Sigmoid colon (tissue), 7 donors: ENCODE results near the gene SIPA1L3. TPM values are rescaled to one million over a fixed set of nuclear protein-coding genes. Genes with fewer than 3 reads are reported as not detected.
"Not testable (repeated sequence)": the region's sequence is repeated elsewhere in the genome, so short reads cannot be mapped to it uniquely, and the experiment has no call there.

Experiments used
- DNase-seq: peaks from one replicate; pipeline ENCODE4 v3.0.0-alpha.2; 2019
- H3K27ac ChIP-seq, 4 donors: fragments of 200-600 bp; sonication (generic); one replicate each; pipeline ENCODE4 v1.5.1; 2016 to 2019; ENCODE audit warnings: mild to moderate bottlenecking in 1 of 4
- H3K27me3 ChIP-seq, 3 donors: fragments of 200-600 bp; sonication (generic); one replicate each; pipeline ENCODE4 v1.5.1; 2019; ENCODE audit warnings: mild to moderate bottlenecking in 1 of 3
- H3K36me3 ChIP-seq, 4 donors: fragments of 200-600 bp; sonication (generic); one replicate each; pipeline ENCODE4 v1.5.1; 2016 to 2019
- H3K4me1 ChIP-seq, 4 donors: fragments of 200-600 bp; sonication (generic); one replicate each; pipeline ENCODE4 v1.5.1; 2017 to 2019
- H3K4me3 ChIP-seq, 4 donors: fragments of 200-600 bp; sonication (generic); one replicate each; pipeline ENCODE4 v1.5.1; 2017 to 2019; ENCODE audit warnings: mild to moderate bottlenecking in 2 of 4, moderate library complexity in 1 of 4
- H3K9me3 ChIP-seq, 4 donors: fragments of 200-600 bp in 3 of 4; sonication (generic) in 3 of 4; one replicate each; pipeline versions ENCODE4 v1.5.1 to v1.6.1; 2013 to 2019
- CTCF ChIP-seq, 4 experiments: fragments of 450-650 bp in 3 of 4; fragments of 200-600 bp in 1 of 4; IDR thresholded peaks; one replicate each; pipeline ENCODE4 v1.5.1; 2016 to 2019; ENCODE audit warnings: antibody characterized with exemption in 4 of 4, mild to moderate bottlenecking in 3 of 4, moderate library complexity in 2 of 4
- EP300 ChIP-seq, 4 donors: sonication (generic); formaldehyde crosslinking; IDR thresholded peaks; one replicate each; pipeline ENCODE4 v1.6.1; 2017; ENCODE audit warnings: antibody characterized with exemption in 4 of 4
- POLR2A ChIP-seq, 2 donors: fragments of 450-650 bp; IDR thresholded peaks; one replicate each; pipeline ENCODE4 v1.6.1; 2016; ENCODE audit warnings: antibody characterized with exemption in 2 of 2, mild to moderate bottlenecking in 2 of 2, moderate library complexity in 2 of 2
- POLR2AphosphoS5 ChIP-seq, 4 donors: sonication (generic); formaldehyde crosslinking; IDR thresholded peaks; one replicate each; pipeline ENCODE4 v1.6.1; 2017; ENCODE audit warnings: antibody characterized with exemption in 4 of 4
- WGBS, 2 donors: extraction: QIAGEN DNeasy Blood & Tissue Kit; methylation state at CpG; one replicate each; pipeline ENCODE4 v1.1.7; 2013; 5-methylcytosine and 5-hydroxymethylcytosine counted together
- intact Hi-C: fragments of 100-400 bp; cut with DNase I; formaldehyde crosslinking; loops from one replicate; pipeline ENCODE4 v1.15.1; 2023
- polyA plus RNA-seq, 3 donors: library from polyadenylated mRNA; stranded (reverse); fragments of 200-250 nt; gene quantifications; one replicate each; pipeline ENCODE4 v1.2.3, GENCODE V29; 2013
- total RNA-seq, 4 donors: library from RNA; depleted of rRNA; stranded (reverse); fragments of >200 nt; gene quantifications; one replicate each; pipeline ENCODE4 v1.1.0, GENCODE V29; 2016
- donor health status: healthy with polysubstance abuse.
- donor health status: Bipolar disorder and iron deficiency.
- donor health status: healthy.

The SIPA1L3 gene
- total and polyA plus RNA-seq, 7 donors, result 7.7 to 47.9 (median 9.9) TPM

DNA sequence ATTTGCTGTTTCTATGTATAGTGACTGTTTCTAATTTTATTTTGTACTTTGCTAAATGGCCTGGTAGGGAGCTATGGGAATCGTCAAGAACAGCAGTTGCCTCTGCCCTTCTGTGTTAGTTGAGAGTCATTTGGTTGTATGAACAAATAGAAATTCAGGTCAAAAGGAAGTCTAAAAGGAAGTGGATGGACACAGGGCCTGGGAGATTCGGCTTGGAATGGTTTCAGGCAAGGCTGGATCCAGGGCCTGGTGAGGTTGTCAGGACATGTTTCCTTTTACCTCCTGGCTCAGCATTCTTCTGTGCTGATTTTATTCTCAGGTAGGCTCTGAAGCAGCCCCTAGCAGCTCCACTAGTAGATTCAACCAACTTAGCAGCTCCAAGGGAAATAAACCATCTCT lies 118.9 kb downstream of the SIPA1L3 start:
- H3K27ac ChIP-seq, result no peak overlapping the region
- intact Hi-C loops, result no loop called here
- H3K4me3 ChIP-seq, result no peak overlapping the region
- no peak for DNase-seq
- no peaks in the 10 kb centered on the region for H3K27me3 ChIP-seq
- 72 to 85% methylated on average over 2 of the region's 2 CpGs for WGBS, 2 donors
- peaks cover 0 to 5% (median 0%) of the 10 kb centered on the region in 4 donors for H3K4me1 ChIP-seq
- H3K9me3 ChIP-seq, result no peaks in the 10 kb centered on the region
- TF ChIP-seq POLR2A (IDR thresholded peaks at IDR 0.05) (no peak), CTCF (IDR thresholded peaks at IDR 0.05) (no peak), POLR2AphosphoS5 (IDR thresholded peaks at IDR 0.05) (no peak), EP300 (IDR thresholded peaks at IDR 0.05) (no peak)
- peaks cover 0 to 6% (median 0%) of the 10 kb centered on the region in 4 donors for H3K36me3 ChIP-seq

DNA sequence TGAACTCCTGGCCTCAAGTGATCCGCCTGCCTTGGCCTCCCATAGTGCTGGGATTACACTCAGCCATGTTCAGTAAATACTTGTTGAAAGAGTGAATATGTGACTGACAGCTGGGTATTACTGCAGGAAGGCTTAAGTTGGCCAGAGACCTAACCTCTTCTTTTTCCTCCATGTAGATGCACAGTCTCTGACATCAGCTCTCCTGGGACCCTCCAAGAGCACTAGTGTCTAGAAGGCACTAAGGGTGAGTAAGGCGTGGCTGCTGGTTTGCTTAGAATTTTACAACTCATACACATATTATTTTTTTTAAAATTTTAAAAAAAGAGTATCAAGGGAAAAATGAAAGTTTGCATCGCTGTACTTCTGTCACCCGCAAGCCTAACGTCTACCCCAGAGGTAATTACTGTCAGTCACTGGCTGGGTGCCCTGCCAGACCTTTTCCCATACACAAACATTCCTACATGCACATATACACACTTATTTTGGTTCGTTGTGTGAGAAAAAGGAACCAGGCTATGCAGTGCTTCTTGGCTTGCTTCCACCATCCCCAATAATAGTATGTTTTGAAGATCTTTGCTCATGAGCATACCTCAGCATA lies 122.0 kb downstream of the SIPA1L3 start:
- H3K27ac ChIP-seq, result no peak overlapping the region
- no peak overlapping the region for H3K4me3 ChIP-seq
- DNase-seq, result no peak
- no peaks in the 10 kb centered on the region for H3K27me3 ChIP-seq
- intact Hi-C loops, result no loop called here
- H3K4me1 ChIP-seq, result no peaks in the 10 kb centered on the region
- TF ChIP-seq POLR2A (IDR thresholded peaks at IDR 0.05) (no peak), EP300 (IDR thresholded peaks at IDR 0.05) (no peak), CTCF (IDR thresholded peaks at IDR 0.05) (no peak)
- H3K9me3 ChIP-seq, result no peaks in the 10 kb centered on the region
- H3K36me3 ChIP-seq, result peaks cover 0 to 12% (median 0%) of the 10 kb centered on the region in 4 donors
- 62 to 81% methylated on average over 6 of the region's 6 CpGs for WGBS, 2 donors

DNA sequence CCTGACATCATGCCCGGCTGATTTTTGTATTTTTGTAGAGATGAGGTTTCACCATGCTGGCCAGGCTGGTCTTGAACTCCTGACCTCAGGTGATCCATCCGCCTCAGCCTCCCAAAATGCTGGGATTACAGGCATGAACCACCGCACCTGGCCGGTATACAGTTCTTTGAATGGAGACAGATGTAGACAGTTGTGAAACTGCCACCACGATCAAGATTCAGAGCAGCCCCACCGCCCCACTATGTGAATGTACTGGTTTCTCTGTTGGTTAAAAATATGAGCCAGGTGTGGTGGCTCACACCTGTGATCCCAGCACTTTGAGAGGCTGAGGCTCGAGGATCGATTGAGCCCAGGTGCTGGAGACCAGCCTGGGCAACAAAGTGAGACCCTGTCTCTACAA lies 123.0 kb downstream of the SIPA1L3 start:
- 97% methylated on average over 8 of the region's 8 CpGs for WGBS, 2 donors
- H3K27me3 ChIP-seq, DNase-seq, H3K27ac ChIP-seq, intact Hi-C loops, H3K9me3 ChIP-seq, H3K4me1 ChIP-seq, H3K4me3 ChIP-seq: not testable (repeated sequence)
- H3K36me3 ChIP-seq, result peaks cover 0 to 12% (median 0%) of the 10 kb centered on the region in 4 donors

- Histone ChIP-seq H3K27me3 (no peaks in the 10 kb centered on the region), H3K36me3 (peaks cover 0 to 12% (median 0%) of the 10 kb centered on the region in 4 donors), H3K9me3 (no peaks in the 10 kb centered on the region), H3K4me1 (peaks cover 0 to 3% (median under 1%) of the 10 kb centered on the region in 4 donors), H3K27ac (no peak overlapping the region), H3K4me3 (no peak overlapping the region)
- intact Hi-C loops, result no loop called here
- no peak for DNase-seq
- TF ChIP-seq CTCF (IDR thresholded peaks at IDR 0.05) (no peak), POLR2AphosphoS5 (IDR thresholded peaks at IDR 0.05) (no peak), POLR2A (IDR thresholded peaks at IDR 0.05) (no peak), EP300 (IDR thresholded peaks at IDR 0.05) (no peak)
- 86% methylated on average over 9 of the region's 9 CpGs for WGBS, 2 donors
Measured at GRCh38 chr19:38030686-38031422, 123.8 kb downstream of the SIPA1L3 start.

GRCh38 chr19:38031423-38031770 lies 124.4 kb downstream of the SIPA1L3 start:
- intact Hi-C loops, result no loop called here
- Histone ChIP-seq H3K27me3 (no peaks in the 10 kb centered on the region), H3K4me3 (no peak overlapping the region), H3K4me1 (peaks cover 0 to 8% (median 4%) of the 10 kb centered on the region in 4 donors), H3K36me3 (peaks cover 0 to 12% (median 0%) of the 10 kb centered on the region in 4 donors), H3K27ac (no peak overlapping the region), H3K9me3 (no peaks in the 10 kb centered on the region)
- no peak for TF ChIP-seq POLR2AphosphoS5 (IDR thresholded peaks at IDR 0.05)
- TF ChIP-seq EP300 (IDR thresholded peaks at IDR 0.05), result no peak
- no peak for TF ChIP-seq POLR2A (IDR thresholded peaks at IDR 0.05)
- TF ChIP-seq CTCF (IDR thresholded peaks at IDR 0.05), result no peak
- no peak for DNase-seq
- 98% methylated on average over 2 of the region's 2 CpGs for WGBS, 2 donors
